GM19463 (cell line): ENCODE measurements around the gene TAF1B.
"Not testable (repeated sequence)": the region's sequence is repeated elsewhere in the genome, so short reads cannot be mapped to it uniquely, and the experiment has no call there.

Source experiments
- ATAC-seq: cut with Tn5 transposase; IDR thresholded peaks from one replicate; pipeline ENCODE4 v1.9.1; 2021; ENCODE audit warnings: mild to moderate bottlenecking, moderate library complexity; ENCODE audit not compliant: unreplicated experiment

TAF1B gene

DNA sequence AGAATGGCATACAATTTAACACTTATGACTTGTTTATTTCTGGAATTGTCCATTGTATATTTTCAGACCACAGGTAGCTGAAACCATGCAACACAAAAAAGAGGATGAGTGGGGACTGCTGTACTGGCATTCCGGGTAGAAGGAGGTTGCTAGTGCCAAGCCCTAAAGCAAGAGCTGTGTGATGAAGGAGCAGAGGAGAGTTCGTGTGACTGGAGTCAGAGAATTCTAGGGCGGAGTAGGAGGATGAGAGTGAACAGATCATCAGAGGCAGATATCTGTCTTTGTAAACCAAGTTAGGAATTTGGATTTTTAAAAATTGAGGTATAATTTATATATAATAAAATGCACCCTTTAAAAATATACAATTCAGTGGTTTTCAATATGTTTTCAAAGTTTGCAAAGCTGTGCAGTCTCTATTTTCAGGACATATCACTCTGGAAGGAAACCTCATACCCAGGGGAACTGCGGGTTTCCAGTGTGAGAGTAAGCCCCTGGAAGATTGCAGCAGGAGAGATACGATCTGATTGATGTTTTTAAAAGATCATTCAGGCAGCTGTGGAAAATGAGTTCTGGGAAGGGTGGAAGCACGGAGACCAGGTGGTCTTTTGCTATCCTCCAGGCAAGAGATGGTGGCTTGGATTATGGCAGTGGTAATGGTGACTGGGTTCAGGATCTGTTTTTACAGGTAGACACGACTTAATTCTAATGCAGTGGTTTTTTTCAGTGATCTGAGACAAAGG, 36.4 kb downstream of the TAF1B start:
- no peak for ATAC-seq

DNA sequence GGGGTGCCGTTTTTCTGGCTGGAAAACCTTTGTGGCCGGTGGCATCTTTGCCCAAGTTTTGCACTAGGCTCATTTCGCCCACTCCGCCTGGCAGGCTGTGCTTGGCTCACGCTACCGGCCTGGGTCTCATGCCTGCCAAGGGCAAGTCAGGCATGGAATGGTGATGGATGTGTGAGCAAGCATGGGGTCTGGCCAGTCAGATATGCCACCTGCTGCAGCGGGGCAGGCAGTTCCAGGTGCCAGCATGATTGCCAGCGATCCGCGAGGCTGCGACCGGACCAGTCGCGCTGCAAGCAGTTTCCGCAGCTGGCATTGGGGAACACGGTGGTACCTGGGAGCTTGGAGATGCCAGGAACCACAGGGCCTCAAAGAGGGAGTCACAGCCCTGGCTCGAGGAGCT, 40.6 kb downstream of the TAF1B start:
- ATAC-seq, result no peak

DNA sequence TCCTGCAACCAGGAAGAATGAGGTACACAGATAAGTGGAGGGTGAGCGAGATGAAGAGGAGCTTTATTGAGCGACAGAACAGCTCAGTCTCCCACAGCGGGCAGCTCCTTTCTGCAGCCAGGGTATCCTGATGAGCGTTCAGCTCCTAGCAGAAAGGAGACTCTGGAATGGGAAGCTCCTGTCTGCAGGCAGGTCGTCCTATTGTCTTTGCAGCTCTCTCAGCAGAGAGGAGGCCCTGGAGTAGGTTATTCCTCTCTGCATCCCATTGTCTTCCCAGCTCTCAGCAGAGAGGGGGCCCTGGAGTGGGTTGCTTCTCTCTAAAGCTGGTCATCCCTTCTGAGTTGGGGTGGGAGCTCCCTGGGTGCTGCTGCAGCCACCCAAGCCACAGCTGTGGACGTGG, 41.2 kb downstream of the TAF1B start:
- no peak for ATAC-seq

DNA sequence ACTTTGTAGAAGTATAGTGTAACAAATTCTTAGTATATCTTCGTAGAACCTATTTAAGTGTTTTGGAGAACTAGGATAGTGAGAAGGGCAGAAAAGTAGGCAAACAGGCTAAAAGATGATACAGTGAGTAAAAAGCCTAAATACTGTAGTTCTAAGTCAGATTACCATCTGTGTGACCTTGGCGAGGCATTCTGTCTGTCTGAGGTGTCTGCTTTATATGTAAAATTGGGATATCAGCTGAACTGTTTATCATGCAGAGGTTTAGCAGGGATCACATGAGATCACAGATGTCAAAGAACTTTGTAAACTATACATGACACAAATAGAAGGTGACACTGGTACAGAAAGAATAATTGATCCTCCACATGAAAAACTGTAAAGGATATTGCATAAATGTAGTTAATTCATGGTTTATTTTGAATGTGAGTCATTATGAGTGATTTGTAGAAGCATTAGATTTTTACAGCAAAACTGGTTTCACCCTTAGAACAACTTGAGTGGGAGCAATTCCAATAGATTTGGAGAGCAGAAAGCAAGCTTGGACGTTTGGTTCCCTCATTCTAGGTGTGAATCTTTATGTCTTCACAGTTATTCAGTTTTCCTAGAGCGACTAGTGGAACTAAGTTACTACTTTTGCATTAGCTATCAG, 41.9 kb downstream of the TAF1B start:
- no peak for ATAC-seq

DNA sequence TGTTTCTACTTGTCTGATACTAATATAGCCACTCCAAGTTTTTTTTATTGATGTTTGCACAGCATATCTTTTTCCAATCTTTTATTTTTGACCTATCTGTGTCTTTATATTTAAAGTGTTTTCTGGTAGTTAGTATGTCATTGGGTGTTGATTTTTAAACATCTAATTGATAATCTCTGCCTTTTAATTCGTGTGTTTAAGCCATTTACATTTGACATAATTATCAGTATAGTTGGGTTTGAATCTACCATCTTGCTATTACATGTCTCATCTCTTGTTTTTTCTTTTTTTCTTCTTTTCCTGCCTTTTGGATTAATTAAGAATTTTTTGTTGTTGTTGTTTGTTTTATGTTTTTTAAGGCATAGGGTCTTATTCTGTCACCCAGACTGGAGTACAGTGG, 44.2 kb downstream of the TAF1B start:
- no peak for ATAC-seq

DNA sequence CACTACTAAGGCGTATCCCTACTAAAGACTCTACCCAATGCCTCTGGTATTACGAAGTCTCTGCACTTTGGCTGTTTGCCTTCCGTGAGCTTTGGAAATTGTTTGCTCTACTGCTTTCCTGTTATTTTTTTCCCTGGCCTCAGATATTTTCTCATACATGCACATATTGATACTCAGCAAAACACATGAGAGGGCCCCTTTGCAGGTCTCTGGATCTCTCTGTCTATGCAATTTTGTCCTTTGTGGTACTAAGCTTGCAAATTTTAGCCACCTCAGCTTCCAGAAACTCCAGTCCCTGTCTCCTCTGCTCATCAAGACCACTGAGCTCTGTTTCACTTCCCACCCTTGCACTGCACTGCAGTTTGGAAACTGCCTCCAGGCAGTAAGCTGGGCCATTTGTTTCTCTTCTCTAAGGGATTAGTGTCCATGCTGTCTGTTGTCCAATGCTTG, 46.6 kb downstream of the TAF1B start:
- no peak for ATAC-seq

DNA sequence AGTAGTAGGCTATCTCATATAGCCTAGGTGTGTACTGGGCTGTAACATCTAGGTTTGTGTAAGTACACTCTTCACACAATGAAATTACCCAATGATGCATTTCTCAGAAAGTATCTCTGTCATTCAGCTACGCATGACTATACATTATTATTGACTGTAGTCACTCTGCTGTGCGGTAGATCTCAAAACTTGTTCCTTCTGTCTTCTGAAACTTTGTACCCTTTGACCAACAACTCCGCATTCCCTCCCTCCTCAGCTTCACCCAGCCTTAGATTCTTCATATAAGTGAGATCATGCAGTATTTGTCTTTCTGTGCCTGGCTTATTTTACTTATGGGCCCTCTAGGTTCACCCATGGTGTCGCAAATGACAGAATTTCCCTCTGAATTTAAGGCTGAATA, 49.0 kb downstream of the TAF1B start:
- ATAC-seq, result no peak

DNA sequence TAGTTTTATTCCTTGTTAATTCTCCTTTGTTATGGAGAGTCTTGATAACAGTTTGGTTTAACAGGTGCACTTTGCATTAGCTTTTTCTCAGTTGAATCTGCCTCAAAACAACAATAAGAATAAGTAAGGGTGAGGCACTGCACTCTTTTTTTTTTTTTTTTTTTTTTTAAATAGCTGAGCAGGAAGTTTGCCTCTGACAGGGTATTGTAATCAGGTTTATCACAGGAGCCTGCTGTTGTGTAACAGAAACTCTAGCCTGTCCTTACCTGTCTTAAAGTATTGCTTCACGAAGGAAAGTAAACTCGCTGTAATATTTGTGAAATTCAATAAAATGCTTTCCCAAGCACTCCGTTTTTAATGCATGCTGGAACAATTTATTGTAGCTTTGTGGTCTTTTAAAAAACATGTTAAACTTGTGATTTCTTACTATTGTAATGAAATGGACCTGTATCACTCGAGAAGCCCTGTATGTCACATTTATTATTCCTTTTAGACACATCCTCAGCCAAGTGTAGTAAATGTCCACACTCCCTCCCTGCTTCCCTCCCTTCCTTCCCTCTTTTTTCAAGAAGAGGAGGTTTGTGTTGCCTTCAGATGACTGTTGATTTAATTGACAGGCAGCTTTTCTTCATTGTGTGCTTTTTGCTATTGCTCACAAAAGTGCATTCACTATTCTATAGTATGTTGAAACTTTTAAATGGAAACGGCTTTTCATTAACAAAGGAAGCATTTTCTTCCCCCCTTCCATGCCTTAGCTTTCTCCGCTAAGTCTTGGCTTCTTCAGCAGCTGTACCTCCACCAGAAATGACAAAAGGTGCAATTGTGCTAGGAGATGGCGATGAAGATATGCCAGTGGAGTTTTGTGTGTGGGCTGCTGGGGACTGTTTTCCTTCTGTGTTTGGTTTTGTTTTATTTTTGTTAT, 52.7 kb downstream of the TAF1B start:
- ATAC-seq, result no peak

DNA sequence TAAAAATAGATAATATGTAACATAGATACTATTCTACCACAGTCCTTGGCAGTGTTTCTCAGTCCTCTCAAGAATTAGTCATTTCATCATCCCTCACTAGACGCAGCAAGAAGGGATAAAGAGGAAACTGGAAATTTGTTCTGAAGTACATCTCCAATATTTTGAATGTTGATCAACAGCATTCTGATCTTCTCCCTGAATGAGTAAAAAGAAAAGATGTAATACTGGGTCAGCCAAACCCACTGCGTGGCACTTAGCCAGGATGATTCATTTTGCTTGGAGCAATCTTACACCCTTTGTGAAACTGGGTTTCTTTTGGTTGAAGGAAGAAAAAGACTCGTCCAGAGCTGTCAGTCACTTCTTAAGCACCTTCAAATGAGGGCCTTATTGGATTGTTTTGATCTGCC, 54.1 kb downstream of the TAF1B start:
- peak; percentile 90 for ATAC-seq

DNA sequence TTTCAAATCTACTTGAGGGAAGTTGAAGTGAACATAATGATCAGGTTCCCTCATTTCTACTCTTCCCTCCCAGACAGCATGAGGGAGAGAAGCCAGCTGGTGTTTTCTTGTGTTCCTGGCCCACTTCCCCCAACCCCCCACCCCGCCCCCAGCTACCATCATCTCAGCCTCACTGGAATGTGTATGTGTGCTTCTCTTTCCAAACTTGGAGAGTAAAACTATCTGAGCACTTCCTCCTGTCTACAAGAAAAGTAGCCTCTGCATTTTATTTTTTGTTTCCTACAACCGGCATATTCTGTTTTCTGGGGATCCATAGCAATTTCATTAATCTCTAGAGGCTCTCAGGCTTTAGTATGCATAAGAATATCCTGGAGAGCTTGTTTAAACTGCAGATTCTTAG, 54.6 kb downstream of the TAF1B start:
- peak; percentile 17 for ATAC-seq

DNA sequence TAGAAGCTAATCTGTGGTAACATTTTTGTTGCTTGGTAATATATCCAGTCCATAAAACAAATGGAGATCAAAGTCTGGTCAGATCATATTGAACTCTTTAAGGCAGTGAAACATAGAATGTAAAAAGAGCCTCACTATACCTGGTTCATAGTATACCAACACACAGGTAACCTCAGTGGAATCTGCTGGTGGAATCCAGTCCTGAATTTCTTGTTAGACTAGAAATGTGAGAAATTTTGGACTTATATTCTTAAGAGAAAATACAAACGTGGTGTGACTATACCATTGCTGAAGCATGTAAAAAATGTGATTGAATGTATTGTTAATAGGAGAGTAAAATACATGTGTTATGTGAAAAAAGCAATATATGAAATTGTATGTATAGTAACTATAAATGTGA, 62.1 kb downstream of the TAF1B start:
- no peak for ATAC-seq

DNA sequence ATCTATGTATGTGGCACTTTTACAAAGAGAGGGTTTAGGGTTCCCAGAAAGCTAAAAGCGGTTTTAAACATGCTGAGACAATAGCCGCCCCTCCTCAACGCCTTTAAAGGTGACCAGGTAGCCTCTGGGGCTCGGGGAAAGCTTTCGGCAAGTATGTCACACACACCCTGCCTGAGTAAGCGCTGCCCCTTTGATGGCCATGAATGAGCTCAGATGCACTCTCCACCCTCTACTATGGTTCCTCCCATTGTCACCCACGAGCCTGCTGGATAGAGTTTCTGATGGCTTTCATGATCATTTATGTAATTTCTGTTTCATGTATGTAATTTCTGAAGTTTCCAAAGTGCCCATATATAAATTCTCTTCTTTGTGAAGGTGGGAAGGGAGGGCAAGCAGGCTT, 64.1 kb downstream of the TAF1B start:
- ATAC-seq, result no peak

DNA sequence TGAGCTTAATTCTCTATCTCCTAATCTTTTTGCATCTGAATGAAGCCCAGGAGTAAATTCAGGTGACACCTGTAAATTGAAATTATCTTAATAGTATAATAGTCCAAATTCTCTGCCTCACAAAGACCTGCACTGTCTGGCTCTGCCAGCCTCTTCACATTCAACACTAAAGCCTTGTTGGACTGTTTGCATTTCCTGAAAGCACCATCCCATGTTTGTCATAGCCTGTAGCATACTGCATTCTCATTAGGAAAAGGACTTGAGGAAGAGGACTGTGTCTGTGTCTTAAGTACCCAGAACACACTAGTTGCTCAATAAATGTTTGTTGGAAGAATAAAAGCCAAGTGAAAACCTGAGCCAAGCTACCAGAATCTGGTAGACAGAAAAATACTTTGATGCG, 65.4 kb downstream of the TAF1B start:
- no peak for ATAC-seq

DNA sequence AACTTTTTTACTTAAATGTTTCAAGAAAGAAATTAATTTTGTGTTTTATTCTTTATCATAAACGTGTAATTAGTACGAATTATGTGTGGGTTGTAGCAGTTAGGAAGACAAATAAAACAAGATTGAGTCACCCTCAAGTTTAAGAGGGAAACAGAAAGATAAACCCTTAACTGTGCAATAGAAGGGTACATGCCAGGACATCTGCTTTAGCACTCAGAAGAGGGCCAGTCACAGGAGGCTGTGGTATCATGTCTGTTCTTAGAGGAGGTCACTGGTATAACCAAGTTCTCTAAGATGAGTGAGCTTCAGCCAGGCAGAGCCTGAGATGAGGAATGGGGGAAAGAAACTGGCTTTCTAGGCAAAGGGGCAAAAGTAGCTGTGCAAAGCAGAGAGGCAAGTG, 65.8 kb downstream of the TAF1B start:
- no peak for ATAC-seq

DNA sequence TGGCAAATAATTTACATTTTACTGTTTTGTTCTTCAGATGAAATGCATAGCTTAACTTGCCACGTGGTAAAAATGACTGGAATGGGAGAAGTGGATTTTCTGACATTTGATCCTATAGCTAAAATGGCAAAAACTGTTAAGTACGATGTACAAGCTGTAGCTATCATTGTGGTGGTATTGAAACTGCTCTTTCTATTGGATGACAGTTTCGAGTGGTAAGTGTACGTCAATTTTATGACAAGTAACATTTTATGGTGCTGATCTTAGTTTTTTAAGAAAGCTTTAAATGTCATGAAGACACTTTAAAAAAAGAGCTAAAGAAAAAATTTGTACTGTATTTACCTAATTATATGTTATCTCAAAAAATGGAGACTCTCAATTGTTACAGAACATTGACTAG, 67.4 kb downstream of the TAF1B start:
- ATAC-seq, result no peak

DNA sequence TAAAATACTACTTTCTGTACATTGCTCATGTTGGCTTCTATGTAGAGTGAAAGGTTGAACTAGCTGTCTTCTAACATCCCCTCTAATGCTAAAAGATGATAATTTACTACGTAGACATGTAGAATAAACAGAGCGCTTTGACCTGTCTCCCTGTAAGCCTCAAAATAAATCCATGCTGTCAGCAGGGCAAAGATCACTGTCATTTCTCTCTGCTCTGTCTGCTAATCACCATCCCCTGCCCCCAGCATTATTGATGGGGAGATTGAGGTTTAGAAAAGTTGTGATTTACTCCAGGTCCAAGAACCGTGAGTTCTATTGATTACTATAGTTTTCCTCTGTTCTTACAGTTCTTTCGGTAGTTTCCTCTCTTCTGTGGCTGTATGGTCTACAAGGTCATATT, 69.2 kb downstream of the TAF1B start:
- ATAC-seq, result no peak

DNA sequence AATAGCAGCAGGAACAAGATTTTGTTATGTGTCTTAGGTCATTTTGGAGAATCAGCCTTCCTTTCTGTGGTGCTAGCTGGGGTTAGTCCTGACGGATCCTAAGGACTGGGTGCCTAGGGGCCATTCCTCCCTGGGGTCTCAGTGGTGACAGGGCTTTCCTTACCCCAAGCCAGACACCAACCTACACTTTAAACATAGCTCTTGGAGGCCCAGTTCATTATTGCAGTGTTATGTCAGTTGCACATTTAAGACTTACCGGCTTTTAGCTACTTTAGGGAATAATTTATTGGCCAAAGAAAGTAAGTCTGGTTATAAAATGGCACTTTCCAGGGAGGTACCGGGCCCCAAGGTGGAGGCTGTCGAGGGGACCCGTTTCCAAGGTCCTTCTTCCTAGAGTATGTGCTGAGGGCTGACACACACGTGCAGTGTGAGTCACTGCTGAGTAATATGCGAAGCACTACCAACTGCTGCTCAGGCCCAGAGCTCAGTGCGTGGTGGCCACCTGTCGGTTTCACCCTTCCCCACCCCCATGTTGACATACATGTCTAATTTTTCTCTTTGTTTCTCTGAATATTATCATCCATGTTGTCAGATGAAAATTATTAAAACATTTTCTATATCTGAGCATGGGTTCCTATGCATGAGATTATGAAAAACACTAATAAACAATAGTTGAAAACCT, 71.3 kb downstream of the TAF1B start:
- peak; percentile 100 for ATAC-seq

DNA sequence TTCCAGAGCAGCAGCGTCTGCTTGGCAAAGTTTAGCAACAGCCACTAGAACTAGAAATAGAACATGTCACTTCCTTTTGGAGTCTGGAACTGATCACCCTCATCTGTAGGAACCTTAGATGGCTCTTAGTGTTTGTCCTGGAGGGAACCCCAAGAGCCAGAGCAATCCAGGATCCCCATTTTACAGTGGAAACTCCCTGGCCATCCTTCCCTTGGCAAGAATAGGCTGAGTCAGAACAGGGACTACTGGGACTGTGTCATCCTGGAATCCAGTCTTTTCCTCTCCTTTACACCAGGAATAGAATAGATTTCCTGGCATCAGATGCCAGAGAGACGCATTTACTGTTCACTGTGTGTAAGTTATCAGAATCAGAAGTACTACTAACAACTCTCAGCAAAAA, 75.0 kb downstream of the TAF1B start:
- no peak for ATAC-seq

DNA sequence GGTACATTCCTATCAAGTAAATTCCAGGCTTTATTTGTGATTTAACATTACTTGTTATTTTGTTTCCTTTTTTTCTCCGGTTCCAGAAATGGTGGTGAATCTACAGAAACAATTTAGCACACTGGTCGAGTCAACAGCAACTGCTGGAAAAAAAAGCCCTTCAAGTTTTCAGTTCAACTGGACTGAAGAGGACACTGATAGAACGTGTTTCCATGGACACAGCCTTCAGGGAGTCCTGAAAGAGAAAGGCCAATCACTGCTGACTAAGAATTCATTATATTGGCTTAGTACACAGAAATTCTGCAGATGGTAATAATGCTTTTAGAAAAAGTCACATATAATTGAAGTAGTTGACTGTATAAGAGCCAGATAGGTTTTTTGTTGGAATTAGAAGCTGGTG, 76.2 kb downstream of the TAF1B start:
- no peak for ATAC-seq

DNA sequence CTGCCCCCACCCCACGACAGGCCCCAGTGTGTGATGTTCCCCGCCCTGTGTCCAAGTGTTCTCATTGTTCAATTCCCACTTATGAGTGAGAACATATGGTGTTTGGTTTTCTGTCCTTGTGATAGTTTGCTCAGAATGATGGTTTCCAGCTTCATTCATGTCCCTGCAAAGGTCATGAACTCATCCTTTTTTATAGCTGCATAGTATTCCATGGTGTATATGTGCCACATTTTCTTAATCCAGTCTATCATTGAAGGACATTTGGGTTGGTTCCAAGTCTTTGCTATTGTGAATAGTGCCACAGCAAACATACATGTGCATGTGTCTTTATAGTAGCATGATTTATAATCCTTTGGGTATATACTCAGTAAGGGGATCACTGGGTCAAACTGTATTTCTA, 83.7 kb downstream of the TAF1B start:
- ATAC-seq, result not testable (repeated sequence)

DNA sequence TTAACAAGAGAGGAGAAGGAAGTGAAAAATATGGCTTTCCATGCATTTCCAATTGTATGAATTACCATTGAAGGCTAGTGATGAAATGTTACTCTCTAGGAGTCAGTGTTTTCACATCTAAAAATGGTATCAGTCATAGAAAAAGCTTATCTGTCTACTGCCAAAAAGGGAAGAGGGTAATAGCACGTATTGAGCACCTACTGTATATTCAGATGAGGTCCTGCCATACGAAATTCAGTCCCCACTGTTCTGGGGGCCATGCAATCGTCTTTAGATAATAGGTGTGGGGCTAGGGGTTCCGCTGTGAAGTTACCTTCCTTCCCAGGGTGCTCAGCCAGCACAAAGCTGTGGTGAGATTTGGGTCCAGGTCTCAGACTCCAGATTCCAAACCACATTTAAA, 94.0 kb downstream of the TAF1B start:
- no peak for ATAC-seq
